Measurements from ENCODE around the gene RHBDD2. TPM values are rescaled to one million over a fixed set of nuclear protein-coding genes. Genes with fewer than 3 reads are reported as not detected.
"Not testable (repeated sequence)": the region's sequence is repeated elsewhere in the genome, so short reads cannot be mapped to it uniquely, and the experiment has no call there.

The RHBDD2 gene
- total and polyA plus RNA-seq, 2 experiments from 2014 or later: 28.1 to 62.2 TPM

DNA sequence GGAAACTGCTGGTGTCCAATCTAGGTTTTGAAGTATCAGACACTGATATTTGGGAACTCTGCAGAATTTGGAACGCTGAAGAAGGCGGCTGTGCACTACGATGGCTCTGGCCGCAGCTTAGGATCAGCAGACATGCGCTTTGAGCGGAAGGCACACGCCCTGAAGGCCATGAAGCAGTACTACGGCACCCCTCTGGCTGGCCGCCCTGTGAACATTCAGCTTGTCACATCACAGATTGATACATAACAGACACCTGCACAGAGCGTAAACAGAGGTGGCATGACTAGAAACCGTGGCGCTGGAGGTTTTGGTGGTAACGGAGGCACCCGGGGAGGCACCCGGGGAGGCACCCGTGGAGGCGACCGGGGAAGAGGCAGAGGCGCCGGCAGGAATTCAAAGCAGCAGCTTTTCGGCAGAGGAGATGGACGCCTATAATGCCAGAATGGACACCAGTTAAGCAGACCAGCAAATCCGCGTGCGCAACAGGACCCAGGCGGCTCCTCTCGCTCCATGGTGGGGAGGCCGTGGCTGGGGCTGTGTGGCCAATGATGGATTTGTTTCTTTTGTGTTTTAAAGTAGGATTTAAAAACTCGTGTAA is 43.0 kb upstream of the RHBDD2 start:
- no peaks in the 10 kb centered on the region for H4K20me1 ChIP-seq (ENCODE audit: insufficient read depth)
- no peaks in the 10 kb centered on the region for H3K27me3 ChIP-seq (replicated peaks; ENCODE audit: insufficient read depth)
- H3K4me2 ChIP-seq (ENCODE audit: unreplicated experiment): no peak overlapping the region
- H3K4me3 ChIP-seq: no peak overlapping the region
- DNase-seq: no peak
- TF ChIP-seq EZH2phosphoT487 (IDR thresholded peaks at IDR 0.05; ENCODE audit: insufficient read depth, low read depth): no peak
- TF ChIP-seq EZH2 (IDR thresholded peaks at IDR 0.05; ENCODE audit: insufficient read depth, poor library complexity, severe bottlenecking): no peak
- no peak overlapping the region for H3K27ac ChIP-seq
- no peaks in the 10 kb centered on the region for H3F3A ChIP-seq (ENCODE audit: insufficient read depth)
- H3K9me2 ChIP-seq (ENCODE audit: insufficient read depth): no peaks in the 10 kb centered on the region
- in situ Hi-C loops (cut with MboI): no loop called here
- H2AFZ ChIP-seq: no peak overlapping the region
- 92 to 95% methylated on average over 29 of the region's 29 CpGs for WGBS, 2 experiments (ENCODE audit: low coverage in 1 of 2, low lambda C conversion rate in 2 of 2, missing lambda C conversion rate in 2 of 2)
- no peak overlapping the region for H3K9ac ChIP-seq
- H3K36me3 ChIP-seq (ENCODE audit: low read depth): no peaks in the 10 kb centered on the region
- H3K9me3 ChIP-seq (ENCODE audit: low read depth): no peaks in the 10 kb centered on the region
- H3K79me2 ChIP-seq (ENCODE audit: insufficient read depth): no peaks in the 10 kb centered on the region
- H3K4me1 ChIP-seq (ENCODE audit: insufficient read depth): 0 out of 2 replicates have a peak, but pooled peaks cover 3% of the 10 kb centered on the region

DNA sequence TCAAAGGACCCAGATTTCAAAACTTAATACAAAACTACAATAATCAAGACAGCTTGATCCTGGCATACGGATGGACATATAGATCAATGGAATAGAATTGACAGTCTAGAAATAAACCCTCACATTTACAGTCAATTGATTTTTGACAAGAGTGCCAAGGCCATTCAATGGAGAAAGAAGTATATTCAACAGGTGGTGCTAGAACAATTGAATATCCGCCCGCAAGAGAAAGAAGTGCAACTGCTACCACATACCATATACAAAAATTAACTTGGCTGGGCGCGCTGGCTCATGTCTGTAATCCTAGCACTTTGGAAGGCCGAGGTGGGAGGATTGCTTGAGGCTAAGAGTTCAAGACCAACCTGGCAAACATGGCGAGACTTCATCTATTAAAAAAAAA is 42.0 kb upstream of the RHBDD2 start:
- Histone ChIP-seq H3K4me1 (ENCODE audit: insufficient read depth) (0 out of 2 replicates have a peak, but pooled peaks cover 3% of the 10 kb centered on the region), H3F3A (ENCODE audit: insufficient read depth) (no peaks in the 10 kb centered on the region), H3K9me2 (ENCODE audit: insufficient read depth) (no peaks in the 10 kb centered on the region), H3K9ac (no peak overlapping the region), H4K20me1 (ENCODE audit: insufficient read depth) (no peaks in the 10 kb centered on the region), H3K9me3 (ENCODE audit: low read depth) (no peaks in the 10 kb centered on the region), H3K27ac (no peak overlapping the region), H3K36me3 (ENCODE audit: low read depth) (no peaks in the 10 kb centered on the region), H2AFZ (no peak overlapping the region), H3K4me3 (no peak overlapping the region), H3K79me2 (ENCODE audit: insufficient read depth) (no peaks in the 10 kb centered on the region), H3K4me2 (ENCODE audit: unreplicated experiment) (no peak overlapping the region), H3K27me3 (replicated peaks; ENCODE audit: insufficient read depth) (no peaks in the 10 kb centered on the region)
- TF ChIP-seq EZH2phosphoT487 (IDR thresholded peaks at IDR 0.05; ENCODE audit: insufficient read depth, low read depth): no peak
- TF ChIP-seq EZH2 (IDR thresholded peaks at IDR 0.05; ENCODE audit: insufficient read depth, poor library complexity, severe bottlenecking): no peak
- in situ Hi-C loops (cut with MboI): no loop called here
- WGBS, 2 experiments (ENCODE audit: low coverage in 1 of 2, low lambda C conversion rate in 2 of 2, missing lambda C conversion rate in 2 of 2): 83 to 91% methylated on average over 7 of the region's 7 CpGs
- DNase-seq: no peak

DNA sequence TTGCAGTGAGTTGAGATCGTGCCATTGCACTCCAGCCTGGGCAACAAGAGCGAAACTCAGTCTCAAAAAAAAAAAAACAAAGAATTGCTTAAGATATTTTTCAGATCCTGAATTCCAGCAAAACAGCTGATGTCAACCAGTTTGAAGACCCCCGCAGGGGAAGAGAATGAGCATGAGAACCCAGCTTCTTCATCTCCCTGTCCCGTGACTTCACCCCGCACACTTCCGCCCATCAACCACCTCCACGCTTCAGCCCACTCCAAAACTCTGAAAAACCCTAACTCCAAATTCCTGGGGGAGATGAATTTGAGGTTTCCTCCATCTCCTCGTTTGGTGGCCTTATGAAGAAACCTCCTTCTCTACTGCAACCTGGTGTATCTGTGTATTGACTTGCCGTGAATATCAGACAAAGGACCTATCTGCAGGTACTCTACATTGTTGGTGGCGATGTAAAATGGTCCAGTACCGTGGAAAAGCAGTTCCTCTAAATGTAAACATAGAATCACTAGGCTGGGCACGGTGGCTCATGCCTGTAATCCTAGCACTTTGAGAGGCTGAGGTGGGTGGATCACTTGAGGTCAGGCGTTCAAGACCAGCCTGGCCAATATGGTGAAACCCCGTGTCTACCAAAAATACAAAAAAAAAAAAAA is 40.4 kb upstream of the RHBDD2 start:
- H4K20me1 ChIP-seq (ENCODE audit: insufficient read depth); in situ Hi-C loops (cut with MboI); DNase-seq; H2AFZ ChIP-seq; H3K4me3 ChIP-seq; H3K9ac ChIP-seq; H3K27me3 ChIP-seq (replicated peaks; ENCODE audit: insufficient read depth); H3F3A ChIP-seq (ENCODE audit: insufficient read depth); H3K27ac ChIP-seq; H3K9me2 ChIP-seq (ENCODE audit: insufficient read depth); H3K36me3 ChIP-seq (ENCODE audit: low read depth); H3K4me2 ChIP-seq (ENCODE audit: unreplicated experiment); H3K9me3 ChIP-seq (ENCODE audit: low read depth); H3K79me2 ChIP-seq (ENCODE audit: insufficient read depth): not testable (repeated sequence)
- WGBS, 2 experiments (ENCODE audit: low coverage in 1 of 2, low lambda C conversion rate in 2 of 2, missing lambda C conversion rate in 2 of 2): 80 to 81% methylated on average over 14 of the region's 14 CpGs
- H3K4me1 ChIP-seq (ENCODE audit: insufficient read depth): peaks cover 17% of the 10 kb centered on the region

DNA sequence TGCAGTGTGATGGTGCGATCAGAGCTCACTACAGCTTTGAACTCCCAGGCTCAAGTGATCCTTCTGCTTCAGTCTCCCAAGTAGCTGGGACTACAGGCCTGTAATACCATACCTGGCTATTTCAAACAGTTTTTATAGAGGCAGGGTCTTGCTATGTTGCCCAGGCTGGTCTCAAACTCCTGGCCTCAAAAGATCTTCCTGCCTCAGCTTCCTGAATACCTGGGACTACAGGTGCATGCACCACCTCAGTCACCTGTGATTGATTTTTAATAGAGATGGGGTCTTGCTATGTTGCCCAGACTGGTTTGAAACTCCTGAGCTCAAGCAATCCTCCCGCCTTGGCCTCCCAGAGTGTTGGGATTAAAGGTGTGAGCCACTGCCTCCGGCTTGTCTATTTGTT is 38.8 kb upstream of the RHBDD2 start:
- Histone ChIP-seq H3K9ac (no peak overlapping the region), H3K9me3 (ENCODE audit: low read depth) (no peaks in the 10 kb centered on the region), H4K20me1 (ENCODE audit: insufficient read depth) (no peaks in the 10 kb centered on the region), H3K4me3 (no peak overlapping the region), H3K27ac (no peak overlapping the region), H3K4me1 (ENCODE audit: insufficient read depth) (peaks cover 14% of the 10 kb centered on the region), H2AFZ (no peak overlapping the region), H3K4me2 (ENCODE audit: unreplicated experiment) (no peak overlapping the region), H3K36me3 (ENCODE audit: low read depth) (no peaks in the 10 kb centered on the region), H3F3A (ENCODE audit: insufficient read depth) (peaks cover 6% of the 10 kb centered on the region), H3K79me2 (ENCODE audit: insufficient read depth) (no peaks in the 10 kb centered on the region), H3K9me2 (ENCODE audit: insufficient read depth) (no peaks in the 10 kb centered on the region), H3K27me3 (replicated peaks; ENCODE audit: insufficient read depth) (no peaks in the 10 kb centered on the region)
- TF ChIP-seq EZH2phosphoT487 (IDR thresholded peaks at IDR 0.05; ENCODE audit: insufficient read depth, low read depth) (no peak), EZH2 (IDR thresholded peaks at IDR 0.05; ENCODE audit: insufficient read depth, poor library complexity, severe bottlenecking) (no peak)
- DNase-seq: no peak
- in situ Hi-C loops (cut with MboI): no loop called here
- 89 to 90% methylated on average over 3 of the region's 3 CpGs for WGBS, 2 experiments (ENCODE audit: low coverage in 1 of 2, low lambda C conversion rate in 2 of 2, missing lambda C conversion rate in 2 of 2)

All from GM23248 (cell line).